Fibroblast of skin of scalp (primary cell): ENCODE measurements around the gene PRKN.
A peak's percentile ranks its signal among the peaks of the same experiment; 100 is the strongest.

Source experiments
- DNase-seq: peaks from one replicate; pipeline ENCODE4 v3.0.0-alpha.2; 2013

Gene PRKN

GRCh38 chr6:162372106-162372505, 355.5 kb downstream of the PRKN start:
- no peak for DNase-seq

- DNase-seq = no peak
Observed at GRCh38 chr6:162371121-162371520, 356.4 kb downstream of the PRKN start.

GRCh38 chr6:162369091-162369490, 358.5 kb downstream of the PRKN start:
- no peak for DNase-seq

- DNase-seq = no peak
Observed at GRCh38 chr6:162364488-162364887, 363.1 kb downstream of the PRKN start.

GRCh38 chr6:162363757-162364156, 363.8 kb downstream of the PRKN start:
- DNase-seq = no peak

GRCh38 chr6:162360901-162361567, 366.5 kb downstream of the PRKN start:
- DNase-seq = no peak

GRCh38 chr6:162358625-162359024, 368.9 kb downstream of the PRKN start:
- no peak for DNase-seq

GRCh38 chr6:162345051-162345511, 382.5 kb downstream of the PRKN start:
- DNase-seq = no peak

- DNase-seq = no peak
Observed at GRCh38 chr6:162344646-162345010, 382.9 kb downstream of the PRKN start.

- peak; percentile 36 for DNase-seq
Observed at GRCh38 chr6:162343936-162344645, 383.5 kb downstream of the PRKN start.

GRCh38 chr6:162343198-162343935, 384.2 kb downstream of the PRKN start:
- DNase-seq = no peak

GRCh38 chr6:162337412-162337811, 390.2 kb downstream of the PRKN start:
- DNase-seq = no peak

- DNase-seq = no peak
Observed at GRCh38 chr6:162336359-162336758, 391.2 kb downstream of the PRKN start.

- no peak for DNase-seq
Observed at GRCh38 chr6:162332365-162332764, 395.2 kb downstream of the PRKN start.

- no peak for DNase-seq
Observed at GRCh38 chr6:162331911-162332310, 395.7 kb downstream of the PRKN start.

- no peak for DNase-seq
Observed at GRCh38 chr6:162325826-162326225, 401.7 kb downstream of the PRKN start.

GRCh38 chr6:162325051-162325450, 402.5 kb downstream of the PRKN start:
- no peak for DNase-seq

GRCh38 chr6:162315291-162315690, 412.3 kb downstream of the PRKN start:
- DNase-seq = no peak

- DNase-seq = no peak
Observed at GRCh38 chr6:162313922-162314660, 413.5 kb downstream of the PRKN start.

GRCh38 chr6:162307865-162308264, 419.7 kb downstream of the PRKN start:
- DNase-seq = no peak

- DNase-seq = no peak
Observed at GRCh38 chr6:162306616-162307015, 420.9 kb downstream of the PRKN start.

- no peak for DNase-seq
Observed at GRCh38 chr6:162301128-162301527, 426.4 kb downstream of the PRKN start.

GRCh38 chr6:162294029-162294428, 433.5 kb downstream of the PRKN start:
- DNase-seq = no peak
